T-helper 17 cell (primary cell): ENCODE measurements around the gene SIPA1. TPM values are rescaled to one million over a fixed set of nuclear protein-coding genes. Genes with fewer than 3 reads are reported as not detected.
"Not testable (repeated sequence)": the region's sequence is repeated elsewhere in the genome, so short reads cannot be mapped to it uniquely, and the experiment has no call there.

Experiments used
- ATAC-seq: fragments of 150-1000 bp; cut with Tn5 transposase; 2 replicates; pipeline ENCODE4 v1.10.0; 2021; ENCODE audit warnings: mild to moderate bottlenecking, moderate library complexity
- DNase-seq, 3 donors: peaks; one replicate each; pipeline versions ENCODE4 v3.0.0 to v3.0.0-alpha.2; 2020 to 2021
- H3K9me3 ChIP-seq: one replicate; pipeline ENCODE4 v1.7.0; 2013; ENCODE audit warnings: low read length, mild to moderate bottlenecking; ENCODE audit not compliant: control insufficient read depth, poor library complexity, severe bottlenecking
- H3K27ac Mint-ChIP-seq: one replicate; pipeline ENCODE4 v1.8.0; 2022; ENCODE audit warnings: mild to moderate bottlenecking, moderate library complexity, mixed read lengths
- H3K27me3 Mint-ChIP-seq: one replicate; pipeline ENCODE4 v1.8.0; 2022; ENCODE audit warnings: mixed read lengths
- H3K36me3 Mint-ChIP-seq: one replicate; pipeline ENCODE4 v1.8.0; 2022; ENCODE audit warnings: low read depth, mixed read lengths
- H3K4me1 Mint-ChIP-seq: one replicate; pipeline ENCODE4 v1.8.0; 2022; ENCODE audit warnings: mild to moderate bottlenecking, mixed read lengths
- H3K4me3 Mint-ChIP-seq: one replicate; pipeline ENCODE4 v1.8.0; 2022; ENCODE audit warnings: mild to moderate bottlenecking, moderate library complexity, mixed read lengths
- total RNA-seq, 4 donors: library from RNA in 2 of 4; stranded (reverse) in 2 of 4; gene quantifications; one replicate each; pipeline ENCODE4 v1.2.3 and lab custom pipeline; 2022 to 2026

SIPA1 gene
- total RNA-seq, 2 donors from 2014 or later: 142 to 182 TPM

DNA sequence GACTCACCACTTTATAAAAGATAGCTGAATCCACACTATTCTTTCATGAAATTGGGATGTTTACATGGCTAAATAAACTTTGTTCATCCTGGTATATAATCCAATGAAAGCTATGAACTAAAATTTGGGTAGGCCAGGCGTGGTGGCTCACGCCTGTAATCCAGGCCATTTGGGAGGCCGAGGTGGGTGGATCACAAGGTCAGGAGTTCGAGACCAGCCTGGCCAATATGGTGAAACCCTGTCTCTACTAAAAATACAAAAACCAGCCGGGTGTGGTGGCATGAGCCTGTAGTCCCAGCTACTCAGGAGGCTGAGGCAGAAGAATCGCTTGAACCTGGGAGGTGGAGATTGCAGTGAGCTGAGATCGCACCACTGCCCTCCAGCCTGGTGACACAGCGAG, 53.9 kb downstream of the SIPA1 start:
- H3K27ac Mint-ChIP-seq, H3K4me1 Mint-ChIP-seq, H3K9me3 ChIP-seq, ATAC-seq, H3K36me3 Mint-ChIP-seq, DNase-seq, H3K27me3 Mint-ChIP-seq, H3K4me3 Mint-ChIP-seq: not testable (repeated sequence)

DNA sequence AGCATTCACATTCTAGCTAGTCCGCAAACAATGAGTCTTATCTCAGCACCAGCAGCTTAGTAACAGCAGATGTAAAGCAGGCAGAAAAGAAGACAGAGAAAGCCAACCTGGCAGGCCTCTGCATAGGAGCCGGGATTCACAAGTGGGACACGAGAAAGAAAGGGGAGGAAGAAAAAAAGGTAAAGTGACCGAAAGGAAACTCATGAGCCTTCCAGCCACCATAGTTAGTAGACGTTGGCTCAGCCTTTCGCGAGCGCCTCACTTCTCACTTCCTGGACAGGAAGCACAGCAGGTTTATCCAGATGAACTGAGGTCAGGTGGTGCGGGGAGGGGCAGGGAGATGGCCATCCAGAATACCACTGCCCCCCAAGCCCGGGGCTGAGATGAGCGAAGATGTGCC, 54.5 kb downstream of the SIPA1 start:
- H3K4me1 Mint-ChIP-seq: peaks cover 2% of the 10 kb centered on the region
- no peak overlapping the region for H3K4me3 Mint-ChIP-seq
- no peak overlapping the region for H3K27ac Mint-ChIP-seq
- H3K36me3 Mint-ChIP-seq: peaks cover 2% of the 10 kb centered on the region
- no peaks in the 10 kb centered on the region for H3K27me3 Mint-ChIP-seq
- no peaks in the 10 kb centered on the region for H3K9me3 ChIP-seq
- ATAC-seq (no peak), DNase-seq (no peak)

DNA sequence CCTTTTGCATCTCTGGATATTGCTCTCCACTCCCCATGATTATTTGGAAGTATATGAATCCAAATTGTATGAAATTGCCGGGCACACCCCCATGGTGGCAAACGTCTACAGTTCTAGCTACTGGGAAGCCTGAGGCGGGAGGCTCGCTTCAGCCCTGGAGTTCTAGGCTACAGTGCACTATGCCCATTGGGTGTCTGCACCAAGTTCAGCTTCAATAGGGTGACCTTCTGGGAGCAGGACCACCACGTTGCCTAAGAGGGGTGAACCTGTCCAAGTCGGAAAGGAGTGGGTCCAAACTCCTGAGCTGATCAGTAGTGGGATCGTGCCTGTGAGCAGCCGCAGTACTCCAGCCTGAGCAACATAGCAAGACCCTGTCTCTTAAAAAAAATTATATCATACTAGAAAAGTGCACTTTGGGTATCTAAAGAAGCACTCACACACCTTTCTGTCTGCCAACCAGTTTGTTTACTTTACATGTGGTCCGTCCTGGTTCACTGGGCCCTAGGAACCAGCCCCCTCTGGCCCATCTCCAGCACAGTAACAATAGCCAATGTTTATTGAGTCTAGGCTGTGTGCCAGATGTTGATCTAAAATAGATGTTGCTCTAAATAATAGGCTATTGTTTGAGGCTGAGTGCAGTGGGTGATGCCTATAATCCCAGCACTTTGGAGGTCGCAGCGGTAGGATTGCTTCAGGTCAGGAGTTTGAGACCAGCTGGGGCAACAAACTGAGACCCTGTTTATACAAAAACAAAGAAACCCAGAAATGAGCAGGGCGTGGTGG, 57.7 kb downstream of the SIPA1 start:
- Mint-ChIP-seq H3K27me3 (peaks cover 4% of the 10 kb centered on the region), H3K4me3 (no peak overlapping the region), H3K4me1 (peaks cover 2% of the 10 kb centered on the region), H3K27ac (no peak overlapping the region), H3K36me3 (peaks cover 2% of the 10 kb centered on the region)
- ATAC-seq: no peak
- no peak for DNase-seq
- H3K9me3 ChIP-seq: no peaks in the 10 kb centered on the region

- H3K4me3 Mint-ChIP-seq: no peak overlapping the region
- peaks cover 2% of the 10 kb centered on the region for H3K4me1 Mint-ChIP-seq
- H3K36me3 Mint-ChIP-seq: peaks cover 2% of the 10 kb centered on the region
- H3K27me3 Mint-ChIP-seq: peaks cover 4% of the 10 kb centered on the region
- H3K27ac Mint-ChIP-seq: no peak overlapping the region
- DNase-seq (no peak), ATAC-seq (no peak)
- no peaks in the 10 kb centered on the region for H3K9me3 ChIP-seq
Measured at GRCh38 chr11:65696802-65697552, 59.1 kb downstream of the SIPA1 start.

- no peak overlapping the region for H3K27ac Mint-ChIP-seq
- no peak overlapping the region for H3K4me3 Mint-ChIP-seq
- H3K4me1 Mint-ChIP-seq: no peaks in the 10 kb centered on the region
- ATAC-seq: no peak
- H3K36me3 Mint-ChIP-seq: peaks cover 2% of the 10 kb centered on the region
- H3K9me3 ChIP-seq: no peaks in the 10 kb centered on the region
- H3K27me3 Mint-ChIP-seq: peaks cover 13% of the 10 kb centered on the region
- DNase-seq: no peak
Measured at GRCh38 chr11:65698205-65698604, 60.3 kb downstream of the SIPA1 start.

DNA sequence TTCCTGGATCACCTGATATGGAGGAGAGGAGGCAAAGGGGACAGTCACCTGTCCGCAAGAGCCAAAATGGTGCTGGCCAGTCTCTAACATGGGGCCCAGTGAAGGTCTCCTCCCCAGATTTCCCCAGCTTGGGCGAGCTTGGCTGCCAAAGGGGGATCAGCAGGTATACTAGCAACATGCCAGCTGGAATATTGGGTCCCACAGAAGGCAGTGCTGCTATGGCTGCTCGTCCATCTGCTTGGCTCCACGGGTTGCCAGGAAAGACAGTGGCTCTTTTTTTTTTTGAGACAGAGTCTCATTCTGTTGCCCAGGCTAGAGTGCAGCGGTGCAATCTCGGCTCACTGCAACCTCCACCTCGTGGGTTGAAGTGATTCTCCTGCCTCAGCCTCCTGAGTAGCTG, 61.4 kb downstream of the SIPA1 start:
- DNase-seq (no peak), ATAC-seq (no peak)
- peaks cover 14% of the 10 kb centered on the region for H3K27me3 Mint-ChIP-seq
- H3K9me3 ChIP-seq: no peaks in the 10 kb centered on the region
- H3K27ac Mint-ChIP-seq: no peak overlapping the region
- H3K36me3 Mint-ChIP-seq: peaks cover under 1% of the 10 kb centered on the region
- H3K4me3 Mint-ChIP-seq: no peak overlapping the region
- H3K4me1 Mint-ChIP-seq: no peaks in the 10 kb centered on the region

- DNase-seq: no peak
Measured at GRCh38 chr11:65700399-65700798, 62.5 kb downstream of the SIPA1 start.

More at GRCh38 chr11:65700399-65700798, 62.5 kb downstream of the SIPA1 start:
- peak; percentile 36 for ATAC-seq
- H3K27me3 Mint-ChIP-seq: peaks cover 17% of the 10 kb centered on the region
- no peaks in the 10 kb centered on the region for H3K9me3 ChIP-seq
- H3K4me3 Mint-ChIP-seq: no peak overlapping the region
- no peak overlapping the region for H3K27ac Mint-ChIP-seq
- H3K36me3 Mint-ChIP-seq: no peaks in the 10 kb centered on the region
- no peaks in the 10 kb centered on the region for H3K4me1 Mint-ChIP-seq

Other genes starting within 250 kb of the SIPA1 start
- gene NEAT1, start 215.3 kb upstream of the SIPA1 start, total RNA-seq: 100 to 1,000 TPM; 554 to 555 TPM
- gene MALAT1, start 139.1 kb upstream of the SIPA1 start, total RNA-seq: over 10,000 TPM; 25,853 to 29,025 TPM
- gene SCYL1, start 113.0 kb upstream of the SIPA1 start, total RNA-seq: 10 to 100 TPM; 56.6 to 61.7 TPM
- gene LTBP3, start 79.7 kb upstream of the SIPA1 start, total RNA-seq: 100 to 1,000 TPM; 123 to 187 TPM
- gene ZNRD2, start 67.6 kb upstream of the SIPA1 start, total RNA-seq: 10 to 100 TPM; 30.3 to 39.0 TPM
- 10 to 100 TPM; 41.2 to 44.4 TPM for gene FAM89B, start 65.6 kb upstream of the SIPA1 start, total RNA-seq
- gene EHBP1L1, start 62.0 kb upstream of the SIPA1 start, total RNA-seq: 100 to 1,000 TPM; 123 to 152 TPM
- gene KCNK7, start 42.3 kb upstream of the SIPA1 start, total RNA-seq: 1 to 10 TPM; 4.7 to 5.7 TPM
- gene MAP3K11, start 23.9 kb upstream of the SIPA1 start, total RNA-seq: 10 to 100 TPM; 63.1 to 64.6 TPM
- gene PCNX3, start 22.3 kb upstream of the SIPA1 start, total RNA-seq: 10 to 100 TPM; 56.0 to 60.5 TPM
- 100 to 1,000 TPM; 302 to 378 TPM for gene RELA, start 24.8 kb downstream of the SIPA1 start, total RNA-seq
- gene KAT5, start 74.2 kb downstream of the SIPA1 start, total RNA-seq: 100 to 1,000 TPM; 120 to 123 TPM
- 10 to 100 TPM; 30.8 to 34.3 TPM for gene RNASEH2C, start 82.7 kb downstream of the SIPA1 start, total RNA-seq
- gene AP5B1, start 142.9 kb downstream of the SIPA1 start, total RNA-seq: 10 to 100 TPM; 12.5 to 17.4 TPM
- gene OVOL1, start 149.0 kb downstream of the SIPA1 start, total RNA-seq: under 1 TPM in 1 of 2 donors, not detected in 1; 0.39 TPM
- under 1 TPM; 0.27 to 0.34 TPM for gene SNX32, start 195.9 kb downstream of the SIPA1 start, total RNA-seq
- gene CFL1, start 220.1 kb downstream of the SIPA1 start, total RNA-seq: 100 to 1,000 TPM; 642 to 738 TPM
- gene MUS81, start 222.3 kb downstream of the SIPA1 start, total RNA-seq: 10 to 100 TPM; 44.9 to 55.0 TPM
- 1 to 10 TPM; 5.1 to 8.0 TPM for gene EFEMP2, start 234.7 kb downstream of the SIPA1 start, total RNA-seq
- gene CTSW, start 241.7 kb downstream of the SIPA1 start, total RNA-seq: 10 to 100 TPM; 19.7 to 52.7 TPM